H1 (cell line): ENCODE results near the gene BTNL3. TPM values are rescaled to one million over a fixed set of nuclear protein-coding genes. Genes with fewer than 3 reads are reported as not detected.

Source experiments
- CTCF ChIA-PET: fragments of 300-600 bp; sonication (Branson Sonifier 250); formaldehyde crosslinking; loops from one replicate; lab custom pipeline; 2021; ENCODE audit not compliant: partially characterized antibody; lab: Charles Lee
- POLR2A ChIA-PET: fragments of 300-600 bp; sonication (Branson Sonifier 250); formaldehyde crosslinking; loops from one replicate; lab custom pipeline; 2021; ENCODE audit warnings: inconsistent platforms; ENCODE audit not compliant: partially characterized antibody; lab: Charles Lee
- DNase-seq, 2 experiments: peaks; one replicate each; pipeline versions ENCODE4 v3.0.0 to v3.0.0-alpha.2; 2010 to 2022; ENCODE audit warnings: low spot score in 2 of 2, low read depth in 1 of 2, mixed read lengths in 1 of 2
- FAIRE-seq: peaks from 2 replicates; lab custom pipeline; 2011; peaks lifted over from hg19 to GRCh38; lab: Jason Lieb, UNC
- H2AFZ ChIP-seq: 2 replicates; pipeline ENCODE4 v1.8.1; 2012; ENCODE audit warnings: low read length, inconsistent platforms
- H2AK5ac ChIP-seq: 2 replicates; pipeline ENCODE4 v1.6.1; 2013; ENCODE audit warnings: low read depth, low read length
- H2BK120ac ChIP-seq: replicated peaks from 2 replicates; pipeline ENCODE3; 2013; ENCODE audit warnings: low read depth, low read length, inconsistent platforms
- H2BK12ac ChIP-seq: 2 replicates; pipeline ENCODE4 v1.6.1; 2013; ENCODE audit warnings: low read depth, low read length
- H2BK15ac ChIP-seq: 2 replicates; pipeline ENCODE4 v1.6.1; 2013; ENCODE audit warnings: low read length
- H2BK20ac ChIP-seq: 2 replicates; pipeline ENCODE4 v1.6.1; 2013; ENCODE audit warnings: low read length
- H2BK5ac ChIP-seq: 2 replicates; pipeline ENCODE4 v1.6.1; 2013; ENCODE audit warnings: low read depth, low read length
- H3K14ac ChIP-seq: 2 replicates; pipeline ENCODE4 v1.6.1; 2013; ENCODE audit warnings: inconsistent platforms; ENCODE audit not compliant: insufficient read length
- H3K18ac ChIP-seq: 2 replicates; pipeline ENCODE4 v1.6.1; 2013; ENCODE audit warnings: low read length; ENCODE audit errors: extremely low read depth
- H3K23ac ChIP-seq: 2 replicates; pipeline ENCODE4 v1.6.1; 2013; ENCODE audit warnings: inconsistent platforms; ENCODE audit not compliant: insufficient read length
- H3K23me2 ChIP-seq: 2 replicates; pipeline ENCODE4 v1.6.1; 2013; ENCODE audit warnings: low read depth, low read length
- H3K27ac ChIP-seq: 2 replicates; pipeline ENCODE4 v1.6.1; 2011; ENCODE audit warnings: low read depth, low read length, inconsistent platforms
- H3K27me3 ChIP-seq, 4 experiments: replicated peaks in 1 of 4; 1 replicate in 1 of 4; 2 replicates in 3 of 4; pipeline versions ENCODE4 v1.6.1 to v1.8.1; 2011 to 2013; ENCODE audit warnings: low read length in 3 of 4, mild to moderate bottlenecking in 3 of 4, inconsistent platforms in 2 of 4, mixed read lengths in 2 of 4, moderate library complexity in 1 of 4; ENCODE audit not compliant: control insufficient read depth in 3 of 4, insufficient read depth in 3 of 4; ENCODE audit errors: extremely low read depth in 1 of 4
- H3K36me3 ChIP-seq, 4 experiments: 2 replicates each; pipeline versions ENCODE4 v1.6.1 to v1.8.1; 2011 to 2013; ENCODE audit warnings: mild to moderate bottlenecking in 4 of 4, low read length in 3 of 4, moderate library complexity in 2 of 4, control low read depth in 1 of 4, inconsistent platforms in 1 of 4; ENCODE audit not compliant: insufficient read depth in 4 of 4, control insufficient read depth in 2 of 4
- H3K4ac ChIP-seq: replicated peaks from 2 replicates; pipeline ENCODE3; 2013; ENCODE audit warnings: low read length, low read depth, mixed read lengths, inconsistent platforms; ENCODE audit not compliant: insufficient read length
- H3K4me1 ChIP-seq, 4 experiments: replicated peaks in 1 of 4; 1 replicate in 1 of 4; 2 replicates in 3 of 4; pipeline versions ENCODE4 v1.6.1 to v1.8.1; 2011 to 2013; ENCODE audit warnings: low read length in 3 of 4, inconsistent platforms in 2 of 4, mixed read lengths in 1 of 4; ENCODE audit not compliant: insufficient read depth in 4 of 4, control insufficient read depth in 3 of 4
- H3K4me2 ChIP-seq, 2 experiments: 2 replicates each; pipeline versions ENCODE4 v1.6.1 to v1.8.1; 2011 to 2013; ENCODE audit warnings: low read depth in 2 of 2, low read length in 2 of 2, control low read depth in 1 of 2, inconsistent platforms in 1 of 2, mild to moderate bottlenecking in 1 of 2; ENCODE audit not compliant: insufficient read depth in 1 of 2
- H3K4me3 ChIP-seq, 4 experiments: fragments of 200-600, 300-600 bp in 1 of 4; sonication (generic), shearing (Covaris generic), sonication (Bioruptor Twin) in 1 of 4; 2 replicates each; pipeline versions ENCODE4 v1.5.1 to v1.8.1; 2011 to 2016; ENCODE audit warnings: low read length in 4 of 4, low read depth in 3 of 4, control low read depth in 2 of 4, inconsistent platforms in 2 of 4, mild to moderate bottlenecking in 2 of 4, mixed read lengths in 1 of 4, moderate library complexity in 1 of 4; ENCODE audit not compliant: insufficient read depth in 2 of 4; ENCODE audit errors: extremely low read depth in 1 of 4
- H3K56ac ChIP-seq: replicated peaks from 2 replicates; pipeline ENCODE3; 2013; ENCODE audit warnings: low read depth, mild to moderate bottlenecking, mixed read lengths, low read length, inconsistent platforms; ENCODE audit not compliant: insufficient read length
- H3K79me1 ChIP-seq: 2 replicates; pipeline ENCODE4 v1.6.1; 2013; ENCODE audit warnings: low read depth, low read length, control low read depth
- H3K79me2 ChIP-seq, 2 experiments: 2 replicates each; pipeline versions ENCODE4 v1.6.1 to v1.8.1; 2012 to 2013; ENCODE audit warnings: low read length in 2 of 2, mild to moderate bottlenecking in 2 of 2, inconsistent platforms in 1 of 2; ENCODE audit not compliant: insufficient read depth in 2 of 2, control insufficient read depth in 1 of 2
- H3K9ac ChIP-seq, 4 experiments: replicated peaks in 1 of 4; 1 replicate in 1 of 4; 2 replicates in 3 of 4; pipeline versions ENCODE4 v1.6.1 to v1.8.1; 2011 to 2013; ENCODE audit warnings: low read depth in 3 of 4, low read length in 3 of 4, control low read depth in 2 of 4, mild to moderate bottlenecking in 2 of 4, moderate library complexity in 2 of 4, inconsistent platforms in 1 of 4; ENCODE audit errors: extremely low read depth in 1 of 4
- H3K9me3 ChIP-seq, 2 experiments: 2 replicates each; pipeline versions ENCODE4 v1.6.1 to v1.8.1; 2012 to 2013; ENCODE audit warnings: mild to moderate bottlenecking in 2 of 2, moderate library complexity in 2 of 2, control low read depth in 1 of 2, inconsistent platforms in 1 of 2, low read depth in 1 of 2, low read length in 1 of 2, mixed read lengths in 1 of 2; ENCODE audit not compliant: insufficient read depth in 2 of 2
- H4K20me1 ChIP-seq, 2 experiments: replicated peaks in 1 of 2; 2 replicates each; pipeline versions ENCODE3 to v1.8.1; 2011 to 2013; ENCODE audit warnings: inconsistent platforms in 2 of 2, low read length in 2 of 2, mild to moderate bottlenecking in 1 of 2; ENCODE audit not compliant: insufficient read depth in 2 of 2, control insufficient read depth in 1 of 2
- H4K5ac ChIP-seq: 2 replicates; pipeline ENCODE4 v1.6.1; 2013; ENCODE audit warnings: low read length, low read depth, mixed read lengths, inconsistent platforms; ENCODE audit not compliant: insufficient read length
- H4K8ac ChIP-seq: 2 replicates; pipeline ENCODE4 v1.8.0; 2013; ENCODE audit warnings: mild to moderate bottlenecking, moderate library complexity, low read length, inconsistent platforms; ENCODE audit not compliant: insufficient read depth; ENCODE audit errors: extremely low read depth
- H4K91ac ChIP-seq: replicated peaks from 2 replicates; pipeline ENCODE3; 2013; ENCODE audit warnings: low read length, mixed read lengths, inconsistent platforms; ENCODE audit not compliant: insufficient read length
- BACH1 ChIP-seq: IDR thresholded peaks from 2 replicates; pipeline ENCODE4 v1.6.1; 2012; ENCODE audit warnings: low read length, improper control_type of control experiment
- CBX5 ChIP-seq: fragments of 300-800, 300-1000 bp; sonication (generic); IDR thresholded peaks from 2 replicates; pipeline ENCODE4 v1.7.1; 2016; ENCODE audit warnings: antibody characterized with exemption, low read length, low read depth
- CEBPB ChIP-seq: IDR thresholded peaks from 2 replicates; pipeline ENCODE4 v1.6.1; 2012; ENCODE audit warnings: low read depth, low read length
- CHD1 ChIP-seq: IDR thresholded peaks from 2 replicates; pipeline ENCODE4 v1.6.1; 2012; ENCODE audit warnings: low read depth, low read length, improper control_type of control experiment
- EP300 ChIP-seq, 2 experiments: IDR thresholded peaks; 1 replicate in 1 of 2; 2 replicates in 1 of 2; pipeline ENCODE4 v1.6.1; 2011 to 2012; ENCODE audit warnings: low read depth in 2 of 2, low read length in 2 of 2, mild to moderate bottlenecking in 2 of 2, borderline replicate concordance in 1 of 2, inconsistent platforms in 1 of 2, moderate library complexity in 1 of 2
- FOSL1 ChIP-seq: IDR thresholded peaks from 2 replicates; pipeline ENCODE4 v1.6.1; 2011; ENCODE audit warnings: mild to moderate bottlenecking, low read depth, low read length, moderate library complexity; ENCODE audit not compliant: insufficient read depth
- RFX5 ChIP-seq: IDR thresholded peaks from 2 replicates; pipeline ENCODE4 v1.6.1; 2011; ENCODE audit warnings: low read depth, low read length, improper control_type of control experiment, borderline replicate concordance
- RNF2 ChIP-seq: fragments of 200-900, 300-1000 bp; sonication (generic); IDR thresholded peaks from 2 replicates; pipeline ENCODE4 v1.7.1; 2016; ENCODE audit warnings: borderline replicate concordance, low read depth, mild to moderate bottlenecking, antibody characterized with exemption, low read length; ENCODE audit not compliant: poor library complexity, severe bottlenecking; ENCODE audit errors: missing control alignments
- RXRA ChIP-seq: IDR thresholded peaks from 2 replicates; pipeline ENCODE4 v1.6.1; 2011; ENCODE audit warnings: low read depth, mild to moderate bottlenecking, low read length, moderate library complexity; ENCODE audit not compliant: insufficient read depth
- SIN3A ChIP-seq, 2 experiments: IDR thresholded peaks in 1 of 2; conservative IDR thresholded peaks in 1 of 2; 2 replicates each; pipeline ENCODE4 v1.6.1; 2011 to 2012; ENCODE audit warnings: low read length in 2 of 2, improper control_type of control experiment in 1 of 2, low read depth in 1 of 2, mild to moderate bottlenecking in 1 of 2
- TAF7 ChIP-seq: optimal IDR thresholded peaks from 2 replicates; pipeline ENCODE3; 2011; ENCODE audit warnings: low read depth, mild to moderate bottlenecking, inconsistent platforms, low read length, moderate library complexity, borderline replicate concordance
- TCF12 ChIP-seq: IDR thresholded peaks from 2 replicates; pipeline ENCODE4 v1.6.1; 2011; ENCODE audit warnings: low read depth, mild to moderate bottlenecking, low read length
- YY1 ChIP-seq: IDR thresholded peaks from 2 replicates; pipeline ENCODE4 v1.6.1; 2011; ENCODE audit warnings: low read depth, mild to moderate bottlenecking, low read length
- WGBS, 2 experiments: shearing (Covaris generic) in 1 of 2; methylation state at CpG; one replicate each; pipeline versions ENCODE4 v1.1.6 to v1.1.7; 2013 to 2015; ENCODE audit warnings: low lambda C conversion rate in 2 of 2, mixed read lengths in 2 of 2, inconsistent platforms in 1 of 2, low coverage in 1 of 2, missing lambda C conversion rate in 1 of 2; ENCODE audit not compliant: insufficient replicate concordance in 2 of 2, insufficient coverage in 1 of 2, insufficient read length in 1 of 2; ENCODE audit errors: extremely low coverage in 1 of 2, missing lambda C conversion rate in 1 of 2; 5-methylcytosine and 5-hydroxymethylcytosine counted together
- polyA plus RNA-seq, 7 experiments: library from polyadenylated mRNA; depleted of rRNA in 3 of 7; stranded (reverse) in 5 of 7; unstranded in 2 of 7; fragments of >200 nt in 5 of 7; fragments of 200-250 nt in 2 of 7; gene quantifications; 1 replicate in 5 of 7; 2 replicates in 1 of 7; 4 replicates in 1 of 7; pipeline versions ENCODE4 v1.2.1 to v1.2.3, GENCODE V29; 2011 to 2013; ENCODE audit warnings: missing spikeins in 2 of 7, mixed read lengths in 2 of 7
- total RNA-seq: library from RNA; stranded (reverse); fragmentation: NEBNext Ultra II Directional; extraction: Animal tissue kit (Norgen Biotek cat#: 25700); gene quantifications from 2 replicates; pipeline ENCODE4 v1.2.1, GENCODE V29; 2021
- TF ChIP-seq, protein P1 (sequence below): IDR thresholded peaks from 2 replicates; pipeline ENCODE4 v1.6.1; 2012; ENCODE audit warnings: inconsistent platforms

The BTNL3 gene
- total and polyA plus RNA-seq, 2 of the 8 experiments (the other 6 are each of a cell fraction or from before 2014, with no cell fraction given) = not detected

- CTCF ChIA-PET = no interaction called here
- no peak overlapping the region for H2BK15ac ChIP-seq
- TF ChIP-seq TCF12 = no peak
- TF ChIP-seq SIN3A (conservative IDR thresholded peaks at IDR 0.05 in 1 of 2, IDR thresholded peaks at IDR 0.05 in 1 of 2; ENCODE audit: low read depth in 1 of 2, low read length in 2 of 2) = no peak
- TF ChIP-seq CEBPB = no peak
- no peak for TF ChIP-seq BACH1
- TF ChIP-seq FOSL1 = no peak
- no peak for TF ChIP-seq EP300 (IDR thresholded peaks at IDR 0.05; ENCODE audit: borderline replicate concordance in 1 of 2, low read depth in 2 of 2, low read length in 2 of 2)
- TF ChIP-seq RFX5 = no peak
- no peak for TF ChIP-seq YY1
- no peak for TF ChIP-seq RXRA
- no peak for TF ChIP-seq RNF2
- TF ChIP-seq TAF7 = no peak
- TF ChIP-seq CHD1 = no peak
- TF ChIP-seq, protein P1, sequence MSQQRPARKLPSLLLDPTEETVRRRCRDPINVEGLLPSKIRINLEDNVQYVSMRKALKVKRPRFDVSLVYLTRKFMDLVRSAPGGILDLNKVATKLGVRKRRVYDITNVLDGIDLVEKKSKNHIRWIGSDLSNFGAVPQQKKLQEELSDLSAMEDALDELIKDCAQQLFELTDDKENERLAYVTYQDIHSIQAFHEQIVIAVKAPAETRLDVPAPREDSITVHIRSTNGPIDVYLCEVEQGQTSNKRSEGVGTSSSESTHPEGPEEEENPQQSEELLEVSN = no peak
- no peak for TF ChIP-seq CBX5
These were observed 10.8 kb upstream of the BTNL3 start for GRCh38 chr5:180977852-180978251.

More at GRCh38 chr5:180977852-180978251, 10.8 kb upstream of the BTNL3 start:
- Histone ChIP-seq H4K5ac (no peak overlapping the region), H3K56ac (no peak overlapping the region), H3K79me1 (no peaks in the 10 kb centered on the region), H3K4me2 (no peak overlapping the region), H3K9ac (no peak overlapping the region), H3K18ac (no peak overlapping the region), H3K36me3 (no peaks in the 10 kb centered on the region), H3K23me2 (no peaks in the 10 kb centered on the region), H2BK20ac (no peak overlapping the region), H3K14ac (no peak overlapping the region), H3K79me2 (no peaks in the 10 kb centered on the region), H3K4ac (no peak overlapping the region), H3K27me3 (no peaks in the 10 kb centered on the region), H4K20me1 (no peaks in the 10 kb centered on the region), H3K23ac (no peak overlapping the region), H2BK5ac (no peak overlapping the region), H3K9me3 (peaks cover 6 to 7% of the 10 kb centered on the region in 2 experiments; a peak in 2 of 4 replicates), H3K4me1 (no peaks in the 10 kb centered on the region), H3K4me3 (no peak overlapping the region), H2AK5ac (no peak overlapping the region), H2BK12ac (no peak overlapping the region), H2BK120ac (no peak overlapping the region), H3K27ac (no peak overlapping the region), H4K8ac (no peak overlapping the region), H4K91ac (no peak overlapping the region), H2AFZ (no peak overlapping the region)
- WGBS, 2 experiments = 93% methylated on average over 1 of the region's 1 CpG; no CpG with 5 or more reads in 1 of the 2 experiments
- POLR2A ChIA-PET = no interaction called here
- FAIRE-seq (no peak), DNase-seq (no peak)
